GM21576 (cell line): ENCODE data around the gene GIGYF2.
A peak's percentile ranks its signal among the peaks of the same experiment; 100 is the strongest.
"Not testable (repeated sequence)": the region's sequence is repeated elsewhere in the genome, so short reads cannot be mapped to it uniquely, and the experiment has no call there.

ENCODE experiments used
- ATAC-seq: cut with Tn5 transposase; IDR thresholded peaks from one replicate; pipeline ENCODE4 v1.9.1; 2021; ENCODE audit warnings: mild to moderate bottlenecking, moderate library complexity; ENCODE audit not compliant: unreplicated experiment

The GIGYF2 gene

DNA sequence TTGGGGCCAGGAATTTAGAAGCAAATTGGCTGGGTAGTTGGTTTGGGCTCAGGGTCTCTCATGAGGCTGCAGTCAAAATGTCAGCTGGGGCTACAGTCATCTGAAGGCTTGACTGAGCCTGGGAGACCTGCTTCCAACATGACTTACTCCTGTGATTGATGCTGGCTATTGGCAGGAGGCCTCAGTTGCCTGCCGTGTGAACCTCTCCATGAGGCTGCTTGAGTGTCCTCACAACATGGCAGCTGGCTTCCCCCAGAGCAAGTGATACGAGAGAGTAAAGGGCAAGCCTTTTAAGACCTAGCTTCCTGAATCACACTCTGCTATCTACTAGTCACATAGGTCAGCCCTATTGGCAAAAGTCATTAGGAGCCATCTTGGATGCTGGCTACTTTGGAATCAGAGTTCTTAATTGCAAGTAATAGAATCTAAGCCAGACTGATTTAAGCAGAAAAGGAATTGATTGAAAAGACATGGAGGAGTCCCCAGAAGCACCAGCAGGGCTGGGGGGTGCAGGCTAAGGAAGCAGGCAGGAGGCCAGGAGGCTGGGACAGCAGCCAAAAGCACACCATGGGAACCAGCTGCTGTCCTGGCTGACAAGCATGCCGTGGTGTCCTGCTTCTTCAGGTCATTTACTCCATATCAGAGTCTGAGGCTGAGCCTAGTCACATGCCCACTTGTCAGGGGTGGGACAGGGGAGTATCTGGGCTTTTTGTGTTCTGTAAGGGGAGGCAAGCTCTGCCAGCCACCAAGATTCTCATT is 7.8 kb upstream of the GIGYF2 start:
- ATAC-seq: no peak

DNA sequence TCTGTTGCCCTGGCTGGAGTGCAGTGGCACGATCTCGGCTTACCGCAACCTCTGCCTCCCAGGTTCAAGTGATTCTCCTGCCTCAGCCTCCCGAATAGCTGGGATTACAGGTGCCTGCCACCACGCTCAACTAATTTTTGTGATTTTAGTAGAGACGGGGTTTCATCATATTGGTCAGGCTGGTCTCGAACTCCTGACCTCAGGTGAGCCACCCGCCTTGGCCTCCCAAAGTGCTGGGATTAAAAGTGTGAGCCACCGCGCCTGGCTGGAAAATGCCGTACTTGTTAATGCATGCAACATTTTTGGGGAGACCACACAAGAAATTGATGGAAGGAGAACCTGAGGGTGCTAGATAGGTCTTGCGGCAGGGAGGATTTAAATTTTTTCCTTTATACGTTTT is 6.0 kb upstream of the GIGYF2 start:
- not testable (repeated sequence) for ATAC-seq

DNA sequence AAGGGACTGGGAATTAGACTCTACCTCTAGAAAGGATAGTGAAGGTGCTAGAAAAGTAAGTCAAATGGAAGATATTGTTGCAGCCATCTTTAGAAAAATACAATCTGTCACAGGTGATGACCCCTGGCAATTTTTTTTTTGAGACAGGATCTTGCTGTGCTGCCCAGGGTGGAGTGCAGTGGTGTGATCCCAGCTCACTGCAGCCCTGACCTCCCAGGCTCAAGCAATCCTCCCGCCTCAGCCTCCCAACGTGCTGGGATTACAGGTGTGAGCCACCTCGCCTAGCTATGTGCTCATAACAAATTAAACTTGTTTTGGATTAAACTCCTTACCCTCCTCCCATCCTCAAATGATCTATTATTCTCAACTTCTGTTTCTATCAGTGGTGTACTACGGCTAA is 3.8 kb upstream of the GIGYF2 start:
- no peak for ATAC-seq

DNA sequence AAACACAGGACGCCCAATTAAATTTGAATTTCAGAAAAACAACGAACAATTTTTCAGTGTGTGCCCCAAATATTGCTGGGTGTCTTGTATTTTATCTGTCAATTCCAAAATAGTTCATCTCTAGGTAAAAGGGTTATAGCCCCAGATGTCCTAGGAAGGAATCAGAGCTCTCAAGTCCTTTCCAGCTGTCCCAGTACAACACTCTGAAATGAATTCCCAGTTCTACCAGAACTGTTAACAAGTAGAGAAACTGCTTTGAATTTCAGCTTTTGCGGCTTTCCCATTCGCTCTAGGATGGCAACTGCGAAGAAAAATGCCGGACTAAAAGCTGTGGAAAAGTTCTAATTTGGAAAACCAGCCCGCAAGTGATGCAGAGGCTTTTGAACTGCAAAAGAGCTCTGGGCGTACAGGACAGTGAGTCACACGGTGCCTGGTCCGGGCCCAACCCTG is 497 bp upstream of the GIGYF2 start:
- no peak for ATAC-seq

DNA sequence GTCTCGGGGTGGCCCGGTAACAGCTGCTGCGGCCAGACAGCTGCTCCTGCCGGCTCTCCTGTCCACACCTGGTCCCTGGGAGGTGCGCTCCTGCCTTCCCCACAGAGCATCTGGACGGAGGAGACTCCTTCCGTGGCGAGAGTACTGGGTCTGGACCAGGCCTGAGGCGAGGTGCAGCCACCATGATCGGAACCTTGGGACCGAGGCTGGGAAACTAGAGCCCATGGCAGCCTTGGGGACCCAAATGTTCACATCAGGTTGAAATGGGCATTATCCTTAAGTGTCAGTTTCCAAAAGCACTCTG is 628 bp downstream of the GIGYF2 start:
- ATAC-seq: peak; percentile 27

DNA sequence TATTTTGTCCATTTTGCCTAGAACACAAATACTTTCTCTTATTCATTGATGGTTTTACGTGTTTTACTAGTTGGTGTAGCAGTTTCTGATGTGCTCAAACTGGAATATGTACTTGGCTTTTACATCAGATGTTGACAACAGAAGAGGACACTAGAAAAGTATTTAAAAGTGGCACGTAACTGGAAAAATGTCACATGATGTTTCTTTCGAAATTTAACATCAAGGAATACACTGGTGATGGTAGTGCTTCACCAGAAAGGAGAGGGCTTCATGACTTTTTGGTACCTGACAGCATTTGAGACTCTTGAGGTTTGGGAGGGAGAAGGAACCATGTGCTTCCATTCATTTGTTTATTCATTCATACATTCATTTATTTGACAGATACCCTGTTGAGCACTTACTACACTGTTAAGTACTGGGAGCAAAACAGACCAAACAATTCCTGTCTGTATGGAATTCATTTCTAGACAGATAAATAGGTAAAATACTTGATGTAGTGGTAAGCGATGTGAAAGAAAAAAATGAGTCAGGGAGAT is 1.5 kb downstream of the GIGYF2 start:
- no peak for ATAC-seq

DNA sequence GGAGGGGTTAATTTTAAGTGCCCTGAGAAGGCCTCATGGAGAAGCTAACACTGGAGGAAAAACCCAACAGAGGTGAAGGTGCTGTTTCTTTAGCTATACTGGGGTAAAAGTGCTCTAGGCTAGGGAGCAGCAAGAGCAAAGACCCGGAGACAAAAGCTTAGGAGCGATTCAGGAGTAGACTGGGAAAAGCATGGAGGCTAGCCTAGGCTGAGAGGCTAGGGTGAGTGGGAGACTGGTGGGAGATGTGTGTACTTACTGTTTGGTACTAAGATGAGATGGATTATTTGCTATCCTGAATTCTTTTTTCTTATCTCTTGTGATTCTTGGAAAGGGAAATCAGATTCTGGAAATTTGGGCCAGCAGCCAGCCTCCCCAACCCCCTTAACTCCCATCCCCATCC is 2.0 kb downstream of the GIGYF2 start:
- no peak for ATAC-seq

DNA sequence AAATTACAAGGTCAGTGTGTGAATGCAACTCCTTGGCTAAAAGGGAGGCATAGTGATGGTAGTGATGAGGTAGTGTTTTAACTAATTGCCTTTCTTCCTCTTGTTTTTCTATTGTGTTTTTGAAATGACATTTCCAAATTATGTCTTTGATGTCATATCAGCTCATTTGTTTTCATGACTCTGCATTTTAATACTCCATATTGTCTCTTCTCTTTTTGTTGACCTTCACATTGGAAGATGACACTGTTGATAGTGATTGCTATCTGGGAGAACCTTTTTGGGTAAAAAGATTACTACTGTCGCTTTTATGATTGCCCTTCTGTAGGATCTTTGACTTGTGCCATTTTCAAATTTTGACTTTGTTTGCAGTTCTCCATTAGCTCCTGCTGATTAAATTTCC is 3.0 kb downstream of the GIGYF2 start:
- ATAC-seq: no peak

DNA sequence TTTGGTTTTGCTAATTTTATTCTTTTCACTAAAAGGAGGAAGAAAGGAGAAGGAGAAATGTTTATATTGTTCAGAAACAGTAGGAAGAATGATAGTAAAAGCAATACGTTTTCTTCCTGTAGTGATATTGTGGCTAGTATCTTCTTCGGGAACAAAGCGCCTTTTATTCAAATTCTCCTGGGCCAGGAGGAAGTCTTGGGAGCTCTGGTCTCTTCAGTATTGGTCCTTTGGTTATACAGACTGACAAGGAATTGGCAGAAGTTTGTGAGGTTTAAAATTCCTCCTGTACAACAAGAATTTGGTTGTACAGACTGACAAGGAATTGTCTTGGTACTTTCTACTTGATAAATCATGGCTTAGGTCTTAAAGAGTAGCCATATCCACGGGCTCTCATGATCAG is 9.9 kb downstream of the GIGYF2 start:
- ATAC-seq: no peak

DNA sequence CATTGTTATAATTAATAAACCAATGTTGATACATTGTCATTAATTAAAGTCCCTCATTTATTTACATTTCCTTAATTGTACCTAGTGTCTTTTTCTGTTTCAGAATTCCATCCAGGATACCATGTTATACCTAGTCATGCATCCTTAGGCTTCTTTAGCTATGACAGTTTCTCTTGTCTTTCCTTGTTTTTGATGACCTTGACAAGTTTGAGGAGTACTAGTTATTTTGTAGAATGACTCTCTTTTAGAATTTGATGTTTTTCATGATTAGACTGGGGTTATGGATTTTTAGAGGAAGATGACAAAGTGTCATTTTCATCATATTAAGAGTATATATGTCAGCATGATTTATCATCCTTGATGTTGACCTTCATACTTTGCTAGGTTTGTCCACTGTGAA is 16.4 kb downstream of the GIGYF2 start:
- ATAC-seq: no peak

DNA sequence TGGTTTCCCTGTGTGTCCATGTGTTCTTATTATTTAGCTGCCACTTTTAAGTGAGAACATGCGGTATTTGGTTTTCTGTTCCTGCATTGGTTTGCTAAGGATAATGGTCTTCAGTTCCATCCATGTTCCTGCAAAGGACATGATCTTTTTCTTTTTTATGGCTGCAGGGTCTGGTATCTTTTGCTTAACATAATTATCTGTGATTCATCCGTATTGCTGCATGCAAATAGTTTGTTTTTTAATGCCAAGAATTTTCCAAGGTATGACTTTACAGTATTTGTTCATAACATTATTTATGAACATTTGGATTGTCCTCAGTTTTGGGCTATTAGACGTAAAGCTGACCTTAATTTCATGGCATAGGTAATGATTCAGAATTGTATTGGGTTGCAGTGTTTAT is 17.8 kb downstream of the GIGYF2 start:
- no peak for ATAC-seq

DNA sequence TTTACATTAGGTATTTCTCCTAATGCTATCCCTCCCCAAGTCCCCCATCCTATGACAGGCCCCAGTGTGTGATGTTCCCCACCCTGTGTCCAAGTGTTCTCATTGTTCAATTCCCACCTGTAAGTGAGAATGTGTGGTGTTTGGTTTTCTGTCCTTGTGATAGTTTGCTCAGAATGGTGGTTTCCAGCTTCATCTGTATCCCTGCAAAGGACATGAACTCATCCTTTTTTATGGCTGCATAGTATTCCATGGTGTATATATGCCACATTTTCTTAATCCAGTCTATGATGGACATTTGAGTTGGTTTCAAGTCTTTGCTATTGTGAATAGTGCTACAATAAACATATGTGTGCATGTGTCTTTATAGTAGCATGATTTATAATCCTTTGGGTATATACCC is 22.9 kb downstream of the GIGYF2 start:
- not testable (repeated sequence) for ATAC-seq

DNA sequence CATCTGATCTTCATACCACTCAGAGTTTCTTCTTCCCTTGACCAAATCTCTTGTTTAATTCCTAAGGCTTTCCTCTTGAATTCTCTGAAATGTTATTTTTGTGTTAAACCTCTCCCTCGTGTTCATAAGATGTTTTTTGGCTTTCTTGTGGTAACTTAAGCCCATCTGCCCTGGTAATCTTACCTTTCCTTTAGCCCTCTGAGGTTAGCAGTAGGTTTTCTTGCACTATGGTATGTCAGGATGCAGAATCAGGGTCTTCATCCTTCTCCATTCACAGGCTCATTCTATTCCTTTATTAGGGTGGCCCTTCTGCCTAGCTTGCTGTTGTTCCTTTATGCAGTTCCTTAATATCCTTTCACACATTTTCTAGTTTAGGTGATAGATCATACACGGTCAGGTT is 24.1 kb downstream of the GIGYF2 start:
- ATAC-seq: no peak

DNA sequence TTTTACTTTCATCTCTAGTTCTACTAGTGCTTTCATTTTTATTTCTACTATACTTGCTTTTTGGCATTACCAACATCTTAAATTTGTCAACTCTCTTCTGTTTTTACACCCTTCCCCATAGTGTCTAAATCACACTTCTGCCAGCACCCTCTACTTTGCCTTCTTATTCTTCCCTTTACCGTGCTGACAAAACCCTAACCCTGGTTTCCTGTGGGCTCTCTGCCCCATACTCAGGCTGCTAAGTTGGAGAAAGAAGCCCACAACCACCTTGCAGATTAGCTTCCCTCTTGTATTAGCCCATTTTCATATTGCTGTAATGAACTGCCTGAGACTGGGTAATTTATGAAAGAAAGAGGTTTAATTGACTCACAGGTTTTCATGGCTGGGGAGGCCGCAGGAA is 24.8 kb downstream of the GIGYF2 start:
- no peak for ATAC-seq

DNA sequence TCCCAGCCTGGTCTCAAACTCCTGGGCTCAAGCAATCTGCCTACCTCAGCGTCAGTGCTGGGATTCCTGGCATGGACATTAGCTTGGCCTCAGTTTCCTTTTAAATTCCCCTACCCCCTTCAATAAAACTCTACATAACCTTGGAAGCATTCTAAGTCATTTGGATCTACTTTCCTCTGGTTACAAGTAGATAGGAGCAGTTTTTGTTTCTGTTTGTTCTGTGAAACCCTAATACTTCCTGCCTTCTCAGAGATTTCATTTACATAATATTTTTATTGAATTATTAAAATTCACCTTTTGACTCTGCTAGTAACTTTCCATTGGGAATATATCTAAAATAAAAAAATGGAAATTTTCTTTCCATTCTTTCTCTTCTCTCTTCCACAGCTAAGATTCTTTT is 25.9 kb downstream of the GIGYF2 start:
- no peak for ATAC-seq

DNA sequence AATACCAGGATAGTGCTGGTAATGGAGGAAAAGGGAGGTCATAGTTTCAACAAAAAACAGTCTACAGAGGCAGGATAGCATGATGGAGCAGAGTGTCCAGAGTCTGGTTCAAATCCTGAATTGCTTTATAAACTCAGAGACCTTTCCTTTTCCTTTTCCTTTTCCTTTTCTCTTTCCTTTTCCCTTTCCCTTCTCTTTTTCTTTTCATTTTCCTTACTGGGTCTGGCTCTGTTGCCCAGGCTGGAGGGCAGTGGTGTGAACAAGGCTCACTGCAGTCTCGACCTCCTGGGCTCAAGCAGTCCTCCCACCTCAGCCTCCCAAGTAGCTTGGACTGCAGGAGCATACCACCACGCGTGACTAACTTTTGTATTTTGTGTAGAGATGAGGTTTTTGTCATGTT is 31.7 kb downstream of the GIGYF2 start:
- ATAC-seq: no peak

DNA sequence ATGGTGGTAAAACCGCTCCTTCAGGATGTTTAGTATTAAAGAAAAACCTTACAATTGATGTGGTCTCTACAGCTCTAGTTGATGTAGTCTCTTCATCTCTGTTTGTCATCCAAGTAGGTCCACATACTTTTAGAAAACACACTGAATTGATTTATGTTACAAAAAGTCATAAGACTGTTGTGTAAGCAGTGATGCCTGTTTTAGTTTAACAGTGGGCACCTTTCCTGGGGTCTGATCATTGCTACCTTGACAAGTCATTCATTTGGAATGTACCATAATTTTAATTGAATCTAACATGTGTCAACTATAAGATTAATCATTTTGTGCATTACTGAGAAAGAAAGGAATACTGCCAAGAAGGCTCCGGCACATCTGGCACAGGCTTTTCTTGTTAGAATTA is 34.3 kb downstream of the GIGYF2 start:
- ATAC-seq: no peak

DNA sequence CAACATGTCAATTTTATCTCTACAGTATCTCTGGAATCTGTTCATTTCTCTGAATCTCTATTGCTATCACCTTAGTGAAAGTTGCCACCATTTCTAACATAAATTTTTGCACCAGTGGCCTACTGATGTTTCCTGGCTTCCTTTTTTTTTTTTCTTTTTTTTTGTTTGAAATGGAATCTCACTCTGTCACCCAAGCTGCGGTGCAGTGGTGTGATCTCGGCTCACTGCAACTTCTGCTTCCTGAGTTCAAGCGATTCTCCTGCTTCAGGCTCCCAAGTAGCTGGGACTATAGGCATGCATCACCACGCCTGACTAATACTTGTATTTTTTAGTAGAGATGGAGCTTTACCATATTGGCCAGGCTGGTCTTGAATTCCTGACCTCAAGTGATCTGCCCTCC is 44.2 kb downstream of the GIGYF2 start:
- no peak for ATAC-seq

DNA sequence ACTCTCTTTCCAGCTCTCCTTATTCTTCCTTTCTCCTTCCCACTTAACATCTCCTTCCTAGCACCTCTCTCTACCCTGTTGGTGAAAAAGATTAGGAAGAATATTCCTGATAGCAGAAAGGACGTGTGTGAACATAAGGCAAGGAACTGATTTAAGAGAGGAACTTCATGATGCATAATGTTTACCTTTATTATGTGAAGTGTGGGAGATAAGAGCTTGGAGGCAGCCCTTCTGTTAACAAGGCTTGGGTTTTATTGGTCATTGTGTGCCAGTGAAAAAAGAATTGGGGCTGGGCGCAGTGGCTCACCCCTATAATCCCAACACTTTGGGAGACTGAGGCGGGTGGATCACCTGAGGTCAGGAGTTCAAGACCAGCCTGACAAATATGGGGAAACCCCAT is 44.8 kb downstream of the GIGYF2 start:
- no peak for ATAC-seq

DNA sequence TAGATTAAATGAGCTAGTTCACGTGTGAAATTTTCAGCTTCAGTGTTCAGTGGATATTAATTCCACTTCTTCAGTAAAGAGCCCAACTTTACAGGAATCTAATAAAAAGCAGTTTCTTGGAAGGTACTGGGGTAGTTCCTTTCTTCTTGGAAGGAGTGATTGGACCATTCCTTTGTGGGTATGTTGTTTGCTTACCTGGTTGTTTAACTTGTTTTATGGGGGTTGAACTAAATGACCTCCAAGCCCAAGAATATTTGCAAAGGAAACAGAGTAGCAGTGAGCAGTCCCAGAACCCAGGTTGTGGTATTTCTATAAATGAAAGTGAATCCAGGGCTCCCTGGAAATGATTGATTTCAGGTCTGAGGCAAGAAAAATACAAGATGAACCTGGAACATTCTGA is 47.8 kb downstream of the GIGYF2 start:
- ATAC-seq: no peak

DNA sequence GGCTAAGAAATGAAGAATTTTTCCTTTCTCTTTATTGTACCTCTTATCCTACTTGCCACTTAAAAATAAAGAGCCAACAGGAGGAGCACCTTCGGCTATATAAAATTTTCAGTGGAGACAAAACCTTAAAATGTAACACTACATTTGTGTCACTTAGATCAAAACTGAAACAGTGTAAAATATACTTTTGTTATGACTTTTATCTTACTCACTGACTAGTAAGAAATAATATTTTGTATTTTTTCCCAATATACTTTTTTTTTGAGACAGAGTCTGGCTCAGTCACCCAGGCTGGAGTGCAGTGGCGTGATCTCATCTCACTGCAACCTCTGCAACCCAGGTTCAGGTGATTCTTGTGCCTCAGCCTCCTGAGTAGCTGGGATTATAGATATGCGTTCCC is 50.9 kb downstream of the GIGYF2 start:
- ATAC-seq: no peak

DNA sequence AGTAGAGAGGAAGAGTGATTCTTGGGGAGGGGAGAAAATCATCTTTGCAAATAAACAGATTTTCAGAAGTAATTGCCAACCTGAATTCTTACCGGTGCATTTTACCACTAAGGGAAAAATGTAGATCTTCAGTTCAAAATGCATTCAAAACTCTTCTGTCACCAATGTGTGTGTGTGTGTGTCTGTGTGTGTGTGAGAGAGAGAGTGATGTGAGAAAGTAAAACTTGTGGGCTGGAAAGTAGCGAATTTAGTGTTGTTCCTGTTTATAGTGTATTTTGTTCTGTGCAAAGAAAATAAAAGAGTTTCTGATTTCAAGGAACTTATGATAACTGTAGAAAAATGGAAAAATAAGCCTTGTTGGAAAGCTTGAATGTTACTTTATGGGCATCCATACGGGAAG is 52.2 kb downstream of the GIGYF2 start:
- no peak for ATAC-seq

DNA sequence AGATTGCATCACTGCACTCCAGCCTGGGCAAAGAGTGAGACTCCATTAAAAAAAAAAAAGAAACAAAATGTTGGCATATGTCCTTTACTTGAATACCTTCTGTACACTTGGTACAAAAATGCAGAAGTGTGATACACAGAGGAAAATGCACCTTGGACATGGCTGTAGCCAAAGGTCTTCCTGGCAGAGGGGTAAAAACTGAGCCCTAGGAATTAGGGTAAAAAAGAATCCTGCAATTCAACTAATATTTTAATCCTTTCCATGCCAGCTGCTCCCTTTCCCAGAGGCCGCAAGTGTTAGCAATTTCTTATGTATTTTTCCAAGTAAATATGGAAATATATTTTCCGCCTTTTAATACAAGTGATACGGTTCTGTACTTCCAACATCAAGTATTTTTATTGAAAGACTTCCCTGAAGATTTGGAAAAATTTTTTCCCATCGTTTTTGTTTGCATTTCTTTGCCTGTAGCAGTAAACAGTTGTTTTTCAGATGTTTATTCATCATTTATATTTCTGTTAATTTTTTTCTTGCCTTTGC is 53.1 kb downstream of the GIGYF2 start:
- no peak for ATAC-seq
